Measurements from ENCODE around the gene POP4.
"Not testable (repeated sequence)": the region's sequence is repeated elsewhere in the genome, so short reads cannot be mapped to it uniquely, and the experiment has no call there.

POP4 gene

DNA sequence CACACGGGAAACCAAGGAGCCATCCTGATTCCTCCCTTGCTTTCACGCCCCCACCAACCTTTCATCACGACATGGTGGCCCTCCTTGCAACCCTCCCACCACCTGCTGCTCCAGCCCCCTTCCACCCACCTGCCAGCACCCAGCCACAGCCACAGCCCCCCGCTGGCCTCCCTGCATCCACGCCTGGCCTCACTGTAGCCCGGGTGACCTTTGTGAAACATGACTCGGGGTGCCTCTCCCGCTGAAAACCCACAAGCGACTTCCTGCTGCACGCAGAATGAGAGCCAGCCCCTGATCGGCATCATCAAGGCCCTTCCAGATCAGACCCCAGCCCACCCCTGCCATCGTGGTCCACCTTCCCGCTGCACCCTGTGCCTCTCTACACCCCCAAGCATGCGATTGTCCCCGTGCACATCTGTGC lies 14.9 kb downstream of the POP4 start:
- H3K27ac ChIP-seq = no peak overlapping the region
- no peak for TF ChIP-seq ZFX (IDR thresholded peaks at IDR 0.05)
- TF ChIP-seq, protein P1, sequence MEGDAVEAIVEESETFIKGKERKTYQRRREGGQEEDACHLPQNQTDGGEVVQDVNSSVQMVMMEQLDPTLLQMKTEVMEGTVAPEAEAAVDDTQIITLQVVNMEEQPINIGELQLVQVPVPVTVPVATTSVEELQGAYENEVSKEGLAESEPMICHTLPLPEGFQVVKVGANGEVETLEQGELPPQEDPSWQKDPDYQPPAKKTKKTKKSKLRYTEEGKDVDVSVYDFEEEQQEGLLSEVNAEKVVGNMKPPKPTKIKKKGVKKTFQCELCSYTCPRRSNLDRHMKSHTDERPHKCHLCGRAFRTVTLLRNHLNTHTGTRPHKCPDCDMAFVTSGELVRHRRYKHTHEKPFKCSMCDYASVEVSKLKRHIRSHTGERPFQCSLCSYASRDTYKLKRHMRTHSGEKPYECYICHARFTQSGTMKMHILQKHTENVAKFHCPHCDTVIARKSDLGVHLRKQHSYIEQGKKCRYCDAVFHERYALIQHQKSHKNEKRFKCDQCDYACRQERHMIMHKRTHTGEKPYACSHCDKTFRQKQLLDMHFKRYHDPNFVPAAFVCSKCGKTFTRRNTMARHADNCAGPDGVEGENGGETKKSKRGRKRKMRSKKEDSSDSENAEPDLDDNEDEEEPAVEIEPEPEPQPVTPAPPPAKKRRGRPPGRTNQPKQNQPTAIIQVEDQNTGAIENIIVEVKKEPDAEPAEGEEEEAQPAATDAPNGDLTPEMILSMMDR (conservative IDR thresholded peaks at IDR 0.05) = no peak

DNA sequence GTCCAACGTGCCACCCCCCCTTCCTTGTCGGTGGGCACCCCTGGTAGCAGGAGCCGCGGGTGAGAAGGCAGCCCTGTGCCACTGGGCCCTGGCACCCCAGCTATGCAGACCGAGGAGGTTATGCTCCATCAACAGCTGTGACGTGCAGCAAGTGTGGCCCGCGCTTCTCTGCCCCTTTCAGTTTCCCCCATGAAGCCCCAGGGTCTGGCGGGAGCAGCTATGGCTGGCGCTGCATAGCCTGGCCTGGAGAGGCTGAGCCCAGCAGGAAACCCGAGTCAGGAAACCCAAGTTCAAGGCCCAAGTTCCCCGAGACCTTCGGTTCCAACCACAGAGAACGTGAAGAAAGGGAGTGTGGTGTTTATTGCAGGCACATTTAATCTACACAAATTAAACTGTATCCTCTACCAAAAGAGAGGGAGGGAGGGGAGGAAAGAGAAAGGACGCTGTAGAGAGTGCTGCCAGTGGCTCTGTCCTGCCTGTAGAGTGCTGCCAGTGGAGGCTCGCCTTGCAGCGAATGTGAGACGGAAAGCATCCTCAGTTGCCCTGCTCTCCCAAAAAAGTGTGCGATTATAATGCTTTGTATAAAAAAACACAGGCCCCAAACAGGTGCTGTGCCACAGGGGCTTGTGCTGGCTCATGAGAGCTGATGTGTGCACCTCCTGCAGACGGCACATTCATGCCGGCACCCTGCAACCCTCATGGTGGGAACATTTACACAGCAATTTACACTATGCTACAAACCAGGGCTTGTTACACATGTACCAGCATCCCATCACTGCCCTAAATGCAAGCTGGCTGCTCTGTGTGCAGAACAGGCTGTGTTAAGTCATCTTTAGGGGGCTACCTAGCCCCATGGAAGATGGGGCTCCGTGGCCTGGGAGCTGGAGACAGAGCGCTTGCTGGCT lies 16.3 kb downstream of the POP4 start:
- H3K27ac ChIP-seq = no peak overlapping the region
- TF ChIP-seq, protein P1 (conservative IDR thresholded peaks at IDR 0.05) = no peak
- TF ChIP-seq ZFX (IDR thresholded peaks at IDR 0.05) = no peak

DNA sequence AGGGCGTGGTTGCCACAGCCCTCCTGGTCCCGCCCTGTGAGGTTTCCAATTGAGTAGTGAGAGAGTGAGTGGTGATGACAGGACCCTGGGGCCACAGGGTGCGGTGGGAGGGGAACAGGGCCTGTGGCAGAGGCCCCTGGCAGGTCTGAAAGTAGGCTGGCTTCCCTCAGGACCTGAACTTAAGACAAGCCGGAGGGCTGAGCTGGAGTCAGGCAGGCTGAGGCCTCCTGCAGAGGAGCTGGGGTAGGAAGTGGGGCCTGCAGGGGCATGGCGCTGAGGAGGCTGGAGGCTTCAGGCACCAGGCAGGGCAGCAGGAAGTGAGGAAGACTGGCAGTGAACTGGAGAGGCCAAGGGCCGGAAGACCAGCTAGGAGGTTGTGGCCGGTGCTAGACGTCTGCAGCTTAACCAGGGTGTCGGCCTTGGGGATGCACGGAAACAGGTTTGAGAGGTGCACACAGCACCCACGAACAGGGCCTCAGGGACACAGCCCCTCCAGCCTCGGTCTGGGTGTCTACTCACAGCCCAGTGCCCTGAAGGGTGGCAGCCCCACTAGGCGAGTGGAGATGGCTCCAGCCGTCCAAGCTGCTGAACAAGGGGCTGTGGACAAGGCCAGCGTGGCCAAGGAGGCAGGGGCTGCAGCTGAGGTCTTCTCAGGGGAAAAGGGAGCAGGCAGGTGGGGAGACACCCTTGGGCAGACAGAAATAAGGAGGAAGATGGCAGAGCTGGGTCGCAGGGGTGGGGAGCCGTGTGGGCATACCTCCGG lies 17.8 kb downstream of the POP4 start:
- H3K27ac ChIP-seq = no peak overlapping the region
- TF ChIP-seq, protein P1 (conservative IDR thresholded peaks at IDR 0.05) = no peak
- no peak for TF ChIP-seq ZFX (IDR thresholded peaks at IDR 0.05)

DNA sequence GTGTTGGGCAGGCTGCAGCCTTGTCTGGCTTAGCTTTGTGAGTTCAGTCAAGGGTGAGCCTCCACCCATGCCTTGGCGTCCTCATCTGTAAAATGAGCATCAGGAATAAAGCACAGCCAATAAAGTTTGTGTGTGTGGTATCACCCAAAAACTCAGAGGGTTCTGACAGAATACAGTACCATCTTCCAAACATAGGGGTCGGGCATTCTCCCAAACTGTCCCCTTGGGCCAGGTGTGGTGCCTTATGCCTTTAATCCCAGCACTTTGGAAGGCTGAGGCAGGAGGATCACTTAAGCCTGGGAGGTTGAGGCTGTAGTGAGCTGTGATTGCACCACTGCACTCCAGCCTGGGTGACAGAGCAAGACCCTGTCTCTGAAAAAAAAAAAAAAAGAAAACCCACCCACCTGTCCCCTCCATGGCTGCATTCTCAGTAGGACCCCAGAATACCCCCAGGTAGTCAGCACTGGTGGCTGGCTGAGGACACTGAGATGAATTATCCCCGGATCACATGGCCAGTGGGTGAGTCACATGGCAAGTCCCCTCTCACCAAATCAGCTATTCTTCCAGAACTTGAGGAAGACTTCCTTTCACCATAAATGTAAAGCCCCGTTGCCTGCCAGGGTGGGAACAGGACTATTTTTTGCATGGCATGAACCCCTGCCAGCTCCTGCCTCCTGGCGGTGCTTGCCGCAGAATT lies 18.6 kb downstream of the POP4 start:
- TF ChIP-seq, protein P1 (conservative IDR thresholded peaks at IDR 0.05) = no peak
- no peak for TF ChIP-seq ZFX (IDR thresholded peaks at IDR 0.05)
- no peak overlapping the region for H3K27ac ChIP-seq

DNA sequence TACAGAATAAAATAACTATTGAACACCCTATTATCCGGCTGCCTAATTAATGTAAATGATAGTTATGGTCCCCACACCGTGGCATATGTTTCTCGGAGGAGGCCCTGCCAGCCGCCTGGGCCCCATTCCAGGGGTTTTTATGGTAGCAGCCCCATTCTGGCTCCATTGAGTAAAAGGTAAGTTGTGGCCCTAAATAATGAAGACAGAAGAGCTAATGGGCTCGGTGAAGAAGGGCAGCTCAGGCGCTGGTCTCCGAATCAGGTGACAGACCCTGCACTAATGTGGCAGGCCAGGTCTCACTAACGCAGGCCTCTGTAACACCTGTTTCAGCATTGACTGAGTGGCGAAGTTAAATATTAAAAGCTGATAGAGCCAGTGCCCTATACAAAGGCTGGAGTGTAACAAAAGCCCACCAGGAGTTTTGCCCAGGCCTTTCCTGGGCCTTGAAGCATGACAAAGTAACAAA lies 19.1 kb downstream of the POP4 start:
- no peak for TF ChIP-seq ZFX (IDR thresholded peaks at IDR 0.05)
- TF ChIP-seq, protein P1 (conservative IDR thresholded peaks at IDR 0.05) = no peak

DNA sequence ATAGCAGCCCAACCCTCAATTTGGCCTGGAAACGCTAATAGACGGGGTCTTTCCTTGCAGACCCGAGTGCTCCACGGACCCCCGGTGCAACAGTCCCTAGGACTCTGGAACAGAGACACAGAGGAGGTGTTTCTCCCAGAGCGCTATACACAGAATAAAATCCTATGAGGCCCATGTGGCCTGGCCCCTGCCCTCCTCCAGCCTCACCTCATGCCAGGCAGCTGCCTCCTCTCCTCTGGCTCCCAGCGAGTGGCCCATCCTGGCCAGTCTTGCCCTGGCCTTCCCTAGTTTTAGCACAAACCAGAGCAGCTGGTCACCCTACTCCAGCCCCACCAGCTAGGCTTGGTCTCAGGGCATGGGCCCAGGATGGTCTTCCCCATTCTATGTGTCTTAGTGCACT lies 20.3 kb downstream of the POP4 start:
- no peak overlapping the region for H3K27ac ChIP-seq
- TF ChIP-seq ZFX (IDR thresholded peaks at IDR 0.05) = no peak
- TF ChIP-seq, protein P1 (conservative IDR thresholded peaks at IDR 0.05) = no peak

More for the DNA sequence above, 19.1 kb downstream of the POP4 start:
- no peak overlapping the region for H3K27ac ChIP-seq

DNA sequence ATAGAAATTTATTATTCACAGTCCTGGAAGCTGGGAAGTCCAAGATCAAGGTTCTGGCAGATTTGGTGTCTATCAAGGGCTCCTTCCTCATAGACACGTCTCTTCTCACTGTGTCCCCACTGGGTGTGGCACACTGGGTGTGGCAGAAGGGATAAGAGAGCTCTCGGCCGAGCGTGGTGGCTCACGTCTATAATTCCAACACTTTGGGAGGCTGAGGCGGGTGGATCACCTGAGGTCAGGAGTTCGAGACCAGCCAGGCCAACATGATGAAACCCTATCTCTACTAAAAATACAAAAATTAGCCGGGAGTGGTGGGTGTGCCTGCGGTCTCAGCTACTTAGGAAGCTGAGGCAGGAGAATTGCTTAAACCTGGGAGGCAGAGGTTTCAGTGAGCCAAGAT lies 20.7 kb downstream of the POP4 start:
- H3K27ac ChIP-seq = not testable (repeated sequence)
